GM21529 (cell line): ENCODE measurements around the gene SASH1.
"Not testable (repeated sequence)": the region's sequence is repeated elsewhere in the genome, so short reads cannot be mapped to it uniquely, and the experiment has no call there.

ENCODE experiments used
- ATAC-seq: cut with Tn5 transposase; IDR thresholded peaks from one replicate; pipeline ENCODE4 v1.9.1; 2021; ENCODE audit not compliant: unreplicated experiment

The SASH1 gene

DNA sequence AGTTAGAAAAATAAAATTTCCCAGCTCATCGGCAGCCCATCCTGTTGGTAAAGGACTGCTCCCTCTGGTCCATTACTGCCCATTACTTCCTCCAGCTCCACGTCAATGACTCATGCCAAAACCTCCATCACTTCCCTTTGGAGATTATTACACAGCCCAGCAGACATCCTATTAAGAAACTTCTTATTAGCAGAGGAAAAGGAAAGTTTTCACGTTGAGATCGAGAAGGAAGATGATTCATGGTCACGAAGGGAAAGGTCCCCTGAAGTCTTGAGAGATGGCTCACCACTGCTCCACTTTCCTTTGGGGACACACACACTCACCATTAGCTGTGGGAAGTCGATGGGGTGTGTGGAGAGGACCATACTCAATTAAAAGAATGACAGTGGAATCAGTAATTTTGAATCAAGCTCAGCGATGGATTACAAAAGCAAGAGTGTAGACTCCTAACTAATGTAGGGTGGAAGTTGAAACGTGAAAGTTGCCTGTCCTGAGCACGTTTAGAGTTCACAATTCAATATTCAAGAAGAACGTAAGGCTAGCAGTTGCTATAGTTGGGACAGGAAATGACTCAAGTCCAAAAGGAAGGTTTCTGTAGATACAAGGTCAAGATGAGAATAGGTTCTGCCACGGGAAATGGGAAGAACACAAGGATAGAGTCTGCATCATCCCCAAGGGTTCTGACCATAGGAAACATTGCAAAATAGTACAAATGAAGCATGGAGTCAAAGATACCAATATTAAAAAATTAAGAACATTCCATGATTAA lies 21.6 kb downstream of the SASH1 start:
- no peak for ATAC-seq

DNA sequence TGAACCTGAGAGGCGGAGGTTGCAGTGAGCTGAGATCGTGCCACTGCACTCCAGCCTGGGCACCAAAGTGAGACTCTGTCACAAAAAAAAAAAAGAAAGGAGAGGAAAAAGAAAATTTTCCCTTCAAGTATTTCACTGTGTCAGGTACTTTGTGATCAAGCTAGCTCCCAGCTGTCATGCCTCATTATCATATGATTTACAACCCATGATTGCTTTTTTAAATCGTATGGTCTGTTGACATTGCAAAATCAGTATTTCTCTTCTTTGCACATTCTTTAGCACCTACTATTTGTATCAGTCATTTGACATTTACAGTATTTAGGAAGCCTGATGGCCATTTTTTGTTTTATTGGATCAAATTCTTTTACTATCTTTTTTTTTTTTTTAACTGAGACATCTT lies 22.4 kb downstream of the SASH1 start:
- ATAC-seq, result no peak

- ATAC-seq, result no peak
Measured at GRCh38 chr6:148367411-148368024, 24.9 kb downstream of the SASH1 start.

- no peak for ATAC-seq
Measured at GRCh38 chr6:148370176-148370575, 27.5 kb downstream of the SASH1 start.

DNA sequence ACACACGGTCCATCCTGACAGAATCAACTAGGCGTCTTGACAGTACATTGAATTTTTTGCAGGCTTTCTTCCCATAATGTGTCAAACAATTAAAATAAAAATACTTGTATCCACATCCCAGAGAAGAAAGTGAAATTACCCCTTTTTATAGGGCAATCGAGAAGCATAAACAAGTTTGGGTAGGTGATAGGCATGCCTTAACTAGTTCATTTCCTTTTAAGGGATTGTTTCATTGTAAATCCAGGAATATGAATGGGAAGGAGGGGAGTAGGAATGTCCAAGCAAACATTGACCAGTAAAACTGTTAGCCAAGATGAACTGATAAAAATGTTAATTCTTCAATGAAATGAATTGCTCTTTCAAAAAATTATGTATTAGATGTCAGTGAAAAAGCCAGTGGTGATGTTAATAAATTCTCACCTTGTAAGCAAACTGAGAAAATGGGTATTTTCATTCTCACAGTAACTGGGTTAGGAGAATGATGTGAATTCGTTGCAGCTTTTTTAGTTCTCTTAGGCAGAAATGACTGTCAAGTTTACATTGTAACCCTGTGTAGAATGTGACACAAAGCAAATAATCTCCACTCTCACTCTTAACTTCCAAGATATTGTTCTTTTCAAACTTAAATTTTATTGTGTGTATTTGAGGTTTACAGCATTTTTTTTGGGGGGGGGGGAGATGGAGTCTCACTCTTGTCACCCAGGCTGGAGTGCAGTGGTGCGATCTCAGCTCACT lies 31.6 kb downstream of the SASH1 start:
- ATAC-seq, result no peak

DNA sequence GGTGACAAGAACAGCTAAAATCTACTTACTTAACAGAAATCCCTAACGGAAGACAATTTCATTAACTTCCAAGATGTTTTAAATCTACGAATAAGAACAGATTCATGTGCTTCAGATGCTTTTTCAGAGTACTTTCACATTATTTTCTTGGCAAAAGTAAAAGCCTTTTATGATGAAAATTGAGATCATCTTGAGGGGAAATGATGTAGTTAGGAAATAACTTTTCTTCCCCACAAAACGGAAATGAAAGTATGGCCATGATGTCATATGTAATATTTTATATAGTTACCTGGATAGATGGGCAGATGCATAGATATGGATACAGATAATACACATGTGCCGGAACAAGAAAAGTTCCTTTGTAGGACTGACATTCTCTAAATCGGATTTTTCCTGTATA lies 32.8 kb downstream of the SASH1 start:
- no peak for ATAC-seq

GRCh38 chr6:148379481-148379880 lies 36.8 kb downstream of the SASH1 start:
- ATAC-seq, result no peak

- ATAC-seq, result no peak
Measured at GRCh38 chr6:148379966-148380713, 37.5 kb downstream of the SASH1 start.

- not testable (repeated sequence) for ATAC-seq
Measured at GRCh38 chr6:148382051-148382450, 39.4 kb downstream of the SASH1 start.

GRCh38 chr6:148382861-148383260 lies 40.2 kb downstream of the SASH1 start:
- ATAC-seq, result no peak

DNA sequence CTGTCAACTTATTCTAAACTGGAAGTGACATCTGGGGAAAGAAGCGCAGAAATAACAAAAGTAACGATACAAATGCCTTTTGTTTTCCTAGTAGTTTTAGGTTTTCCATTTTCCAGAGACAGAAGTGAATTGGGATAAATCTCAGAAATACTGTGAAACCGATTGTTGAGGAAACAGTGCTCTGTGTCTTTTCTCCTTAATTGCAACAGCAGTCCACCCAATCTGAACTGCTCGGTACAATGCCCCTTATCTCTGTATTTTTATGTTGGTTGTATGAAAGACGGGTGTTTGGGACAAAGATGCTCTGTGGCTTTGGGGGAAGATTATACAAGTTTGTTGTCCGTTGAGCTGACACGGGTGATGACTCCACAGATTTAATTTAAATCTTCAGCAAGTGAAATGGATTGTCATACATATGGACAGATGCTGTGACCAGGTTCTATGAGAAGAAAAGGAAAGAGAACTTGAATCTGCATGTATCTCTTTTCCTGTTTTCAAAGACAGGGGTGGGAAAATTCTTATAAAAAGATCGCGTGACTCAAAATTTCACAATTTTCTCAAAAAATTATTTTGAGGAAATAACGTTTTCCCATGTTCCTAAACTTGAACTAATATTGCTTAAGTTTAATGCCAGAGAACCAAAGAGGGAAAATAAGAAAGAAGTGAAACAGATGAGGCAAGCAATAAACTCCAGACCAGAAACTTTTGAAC lies 41.2 kb downstream of the SASH1 start:
- no peak for ATAC-seq

DNA sequence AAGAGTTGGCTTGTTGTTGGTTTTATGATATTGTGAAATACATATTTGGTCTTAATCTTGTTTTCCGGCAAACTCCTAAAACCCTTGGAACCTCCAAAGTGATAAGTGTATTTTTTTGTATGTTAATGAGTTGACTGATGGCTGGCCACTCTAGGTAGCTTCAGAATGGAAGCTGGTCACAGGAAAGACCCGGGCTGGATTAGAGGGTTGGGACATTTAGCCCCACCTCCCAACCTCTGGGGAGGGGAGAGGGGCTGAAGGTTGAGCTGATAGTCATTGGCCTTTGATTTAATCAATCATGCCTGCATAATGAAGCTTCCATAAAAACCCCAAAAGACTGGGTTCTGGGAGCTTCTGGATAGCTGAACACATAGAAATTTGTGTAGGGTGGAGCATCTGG lies 42.7 kb downstream of the SASH1 start:
- ATAC-seq, result no peak

DNA sequence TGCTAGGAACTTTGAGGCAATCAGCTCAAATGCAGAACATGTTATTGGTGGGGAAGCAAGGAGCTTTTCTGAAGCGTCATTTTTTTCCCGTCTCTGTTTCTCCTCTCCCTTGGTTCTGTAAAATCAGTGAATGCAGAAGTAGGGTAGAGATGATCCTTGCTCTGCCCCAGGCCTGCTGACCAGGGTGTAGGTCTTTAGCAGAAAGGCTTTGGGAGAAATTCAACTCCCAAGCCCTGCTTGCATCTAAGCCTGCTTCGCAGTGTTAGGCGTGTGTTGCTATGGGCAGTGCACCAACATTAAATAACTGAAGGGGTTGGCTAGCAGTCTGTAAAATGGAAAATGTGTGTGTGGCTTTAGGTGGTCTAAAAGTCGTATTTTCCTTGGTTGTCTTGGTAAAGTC lies 45.9 kb downstream of the SASH1 start:
- no peak for ATAC-seq

- no peak for ATAC-seq
Measured at GRCh38 chr6:148389086-148389485, 46.4 kb downstream of the SASH1 start.

DNA sequence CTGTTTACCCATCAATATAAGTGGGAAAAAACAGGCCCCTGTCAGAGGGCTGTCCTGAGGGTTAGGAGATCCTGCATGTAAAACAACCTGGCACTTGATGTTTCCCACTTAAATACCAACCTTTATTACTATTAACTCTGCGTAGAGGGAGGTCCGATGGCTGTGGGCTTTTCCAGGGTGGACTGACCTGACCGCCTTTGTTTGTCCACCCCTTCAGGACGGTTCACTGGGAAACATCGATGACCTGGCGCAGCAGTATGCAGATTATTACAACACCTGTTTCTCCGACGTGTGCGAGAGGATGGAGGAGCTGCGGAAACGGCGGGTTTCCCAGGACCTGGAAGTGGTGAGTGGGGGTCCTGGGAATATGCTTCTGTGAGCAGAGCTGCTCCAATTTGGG lies 47.3 kb downstream of the SASH1 start:
- no peak for ATAC-seq

DNA sequence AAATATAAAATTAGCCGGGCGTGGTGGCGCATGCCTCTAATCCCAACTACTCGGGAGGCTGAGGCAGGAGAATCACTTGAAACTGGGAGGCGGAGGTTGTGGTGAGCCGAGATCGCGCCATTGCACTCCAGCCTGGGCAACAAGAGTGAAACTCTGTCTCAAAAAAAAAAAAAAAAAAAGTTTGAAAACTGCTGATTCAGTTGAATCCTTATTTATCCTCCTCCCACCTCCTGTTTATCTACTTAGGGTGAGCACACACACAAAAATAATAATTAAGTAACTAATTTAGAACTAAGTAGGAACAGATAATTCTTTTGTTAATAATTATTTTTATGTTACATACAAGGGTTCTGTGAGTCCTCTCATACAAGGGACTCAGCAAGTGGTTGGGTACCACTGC lies 49.5 kb downstream of the SASH1 start:
- not testable (repeated sequence) for ATAC-seq

GRCh38 chr6:148392671-148393070 lies 50.0 kb downstream of the SASH1 start:
- no peak for ATAC-seq

DNA sequence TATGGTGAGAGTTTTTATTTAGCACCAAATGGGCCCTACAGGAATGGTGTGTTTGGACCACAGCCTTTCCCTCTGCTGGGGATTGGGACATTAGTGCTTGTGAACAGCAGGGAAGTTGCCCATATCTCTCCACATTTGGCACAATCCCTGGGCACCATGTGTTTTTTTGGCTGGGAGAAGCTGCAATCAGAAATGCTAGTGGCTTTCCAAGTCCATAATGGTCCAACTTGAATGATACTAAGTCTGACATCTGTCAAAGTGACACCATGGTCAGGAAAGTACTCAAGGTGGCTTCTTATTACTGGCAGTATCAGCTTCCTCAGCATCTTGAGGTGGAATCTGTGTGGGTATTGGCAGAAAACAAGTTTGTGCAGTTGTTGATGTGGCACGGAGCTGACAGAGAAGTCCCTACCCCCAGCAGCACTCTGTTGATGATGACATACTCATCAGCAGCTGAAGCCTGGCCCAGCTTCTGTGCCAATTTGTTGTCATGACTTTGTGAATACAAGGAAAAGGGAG lies 53.0 kb downstream of the SASH1 start:
- ATAC-seq, result no peak

DNA sequence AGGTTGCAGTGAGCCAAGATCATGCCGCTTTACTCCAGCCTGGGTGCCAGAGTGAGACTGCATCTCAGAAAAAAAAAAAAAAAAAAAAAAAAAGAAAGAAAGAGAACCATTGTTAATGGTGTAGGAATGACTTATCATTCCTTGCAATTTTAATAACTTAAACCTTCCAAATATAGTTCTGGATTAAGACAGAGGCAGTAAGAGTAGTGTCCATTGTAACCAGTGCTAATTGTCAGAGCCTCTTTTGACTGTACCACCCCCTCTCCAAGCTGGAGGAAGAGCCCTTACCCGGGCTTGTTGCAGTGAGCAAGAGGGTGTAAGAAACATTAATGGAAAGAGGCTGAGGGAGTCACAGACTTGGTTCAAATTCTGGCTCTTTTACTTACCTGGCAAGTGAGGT lies 53.8 kb downstream of the SASH1 start:
- no peak for ATAC-seq

DNA sequence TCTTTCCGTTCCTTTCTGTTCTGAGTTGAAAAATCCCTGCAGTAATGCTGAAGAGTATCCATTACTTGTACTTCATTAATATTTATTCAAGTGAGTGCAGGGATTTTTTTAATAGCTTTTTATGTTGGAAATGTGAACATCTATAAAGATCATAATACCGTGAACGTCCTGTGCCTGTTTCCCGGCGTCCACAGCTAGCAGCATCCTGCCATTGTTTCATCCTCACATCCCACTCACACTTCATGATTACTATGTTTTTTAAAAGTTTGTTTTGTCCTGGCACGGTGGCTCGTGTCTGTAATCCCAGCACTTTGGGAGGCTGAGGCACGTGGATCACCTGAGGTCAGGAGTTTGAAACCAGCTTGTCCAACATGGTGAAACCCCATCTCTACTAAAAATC lies 54.3 kb downstream of the SASH1 start:
- ATAC-seq, result no peak

DNA sequence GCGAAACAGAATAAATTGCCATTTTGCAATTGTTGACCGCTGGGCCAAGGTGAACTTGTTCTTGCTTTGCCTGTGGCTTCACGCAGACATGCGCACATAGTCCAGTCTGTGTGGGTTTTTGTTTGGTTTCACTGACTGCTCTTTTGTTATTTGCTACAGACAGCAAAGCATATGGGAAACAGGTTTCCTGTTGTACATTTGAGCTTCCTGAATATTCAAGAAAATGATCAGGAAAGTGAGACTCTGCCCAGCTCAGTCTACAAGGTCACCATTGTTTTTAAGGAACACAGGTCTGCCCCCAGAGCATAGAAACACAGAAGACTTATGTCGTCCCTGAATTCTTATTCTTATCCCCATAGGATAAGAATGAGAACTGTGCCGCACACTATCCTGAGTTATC lies 55.6 kb downstream of the SASH1 start:
- no peak for ATAC-seq
